Stimulated activated CD8-positive, alpha-beta memory T cell treated with anti-CD3 and anti-CD28 coated beads, Interleukin-15, amount 100 ng/mL, for 48 hours (primary cell): Measurements from ENCODE around the gene MAEA.

Experiments
- DNase-seq, 2 donors: peaks; one replicate each; pipeline ENCODE4 v3.0.0-alpha.2; 2020; ENCODE audit warnings: low read depth in 2 of 2

Gene MAEA

DNA sequence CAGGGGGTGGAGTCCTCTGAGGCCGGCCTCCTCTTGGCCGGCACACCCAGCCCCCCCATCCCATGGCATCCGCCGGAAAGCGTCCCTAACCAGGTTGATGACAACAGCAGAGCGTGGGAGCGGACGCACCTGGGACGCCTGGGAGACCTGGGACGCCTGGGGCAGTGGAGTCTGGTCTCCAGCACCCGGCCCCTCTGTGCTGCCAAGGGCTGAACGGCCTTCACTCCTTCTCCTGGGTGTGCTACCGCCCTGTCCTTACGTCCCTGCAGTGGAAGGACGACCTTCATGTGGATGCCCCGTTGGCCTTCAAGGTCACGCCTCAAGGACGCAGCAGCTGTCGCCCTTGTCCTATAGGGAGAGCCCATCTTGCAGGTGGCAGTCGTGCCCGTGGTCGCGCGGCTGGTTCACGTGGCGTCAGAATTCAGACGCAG, 89.7 kb downstream of the MAEA start:
- DNase-seq, result no peak

DNA sequence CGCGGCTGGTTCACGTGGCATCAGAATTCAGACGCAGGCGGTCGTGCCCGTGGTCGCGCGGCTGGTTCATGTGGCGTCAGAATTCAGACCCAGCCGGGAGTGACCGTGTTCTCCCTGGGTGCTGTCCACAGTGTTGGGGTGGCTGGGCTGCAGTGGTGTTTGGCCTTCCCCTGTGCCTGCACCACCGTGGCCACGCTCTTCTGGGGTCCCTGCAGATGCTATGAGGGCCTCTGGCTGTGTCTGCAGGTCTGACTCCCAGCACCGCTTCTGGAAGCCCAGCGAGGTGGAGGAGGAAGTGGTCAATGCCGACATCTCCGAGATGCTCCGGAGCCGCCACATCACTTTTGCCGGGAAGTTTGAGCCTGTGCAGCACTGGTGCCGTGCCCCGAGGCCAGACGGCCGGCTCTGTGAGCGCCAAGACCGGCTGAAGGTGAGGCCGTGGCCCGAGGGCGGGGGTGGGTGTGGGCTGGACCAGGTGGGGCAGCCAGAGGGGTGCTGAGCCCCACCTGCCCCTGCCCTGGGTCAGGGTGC, 90.2 kb downstream of the MAEA start:
- no peak for DNase-seq

DNA sequence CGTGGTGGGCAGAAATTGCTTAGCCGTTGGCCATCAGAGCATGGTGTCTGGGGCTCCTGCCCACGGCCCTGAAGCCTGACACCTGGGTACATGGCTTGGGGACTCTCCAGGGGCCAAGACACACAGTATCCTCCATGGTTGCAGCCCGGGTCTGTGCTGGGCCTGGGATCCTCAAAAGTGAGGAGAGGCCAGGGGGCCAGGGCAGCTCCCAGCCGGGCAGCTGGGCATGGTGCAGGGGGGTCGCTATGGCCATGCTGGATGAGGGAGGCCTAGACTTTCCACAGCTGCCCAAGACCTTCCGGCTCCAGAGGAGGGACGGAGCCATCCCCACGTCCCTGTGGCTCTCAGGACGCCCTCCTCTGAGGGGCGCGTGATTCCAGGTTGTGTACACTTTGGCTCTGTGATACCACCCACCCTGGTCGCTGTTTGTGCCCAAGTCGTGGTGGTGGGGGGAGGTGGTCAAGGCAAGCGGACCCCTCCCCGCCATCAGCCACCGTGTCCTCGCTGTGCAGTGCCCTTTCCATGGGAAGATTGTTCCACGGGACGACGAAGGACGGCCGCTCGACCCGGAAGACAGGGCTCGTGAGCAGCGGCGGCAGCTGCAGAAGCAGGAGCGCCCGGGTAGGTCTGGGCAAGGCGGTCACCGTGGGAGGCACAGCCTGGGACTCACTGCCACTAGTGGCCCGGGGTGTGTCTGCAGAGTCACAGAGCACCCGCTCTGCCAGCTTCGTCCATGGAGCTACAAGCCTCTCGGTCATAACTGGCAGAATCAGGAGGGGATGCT, 90.9 kb downstream of the MAEA start:
- DNase-seq, result no peak

DNA sequence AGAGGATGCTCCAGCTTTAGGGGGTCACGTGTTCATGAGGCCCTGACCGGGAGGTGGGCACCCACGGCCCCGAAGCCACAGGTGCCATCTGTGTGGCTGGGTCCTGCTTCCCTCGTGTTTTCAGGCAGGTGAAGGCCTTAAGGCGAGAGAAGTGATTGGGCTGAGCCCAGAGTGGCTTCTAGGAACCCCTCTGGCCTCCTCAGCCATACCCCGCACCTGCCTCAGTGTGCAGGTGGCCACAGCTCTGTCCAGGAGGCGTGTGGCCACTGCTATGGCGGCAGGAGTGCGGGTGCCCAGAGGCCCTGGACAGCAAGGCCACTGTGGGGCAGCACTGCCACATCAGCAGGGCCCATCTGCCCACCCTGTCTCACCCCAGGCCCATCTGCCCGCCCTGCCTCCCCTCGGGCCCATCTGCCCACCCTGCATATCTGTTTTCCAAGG, 91.5 kb downstream of the MAEA start:
- DNase-seq, result no peak

DNA sequence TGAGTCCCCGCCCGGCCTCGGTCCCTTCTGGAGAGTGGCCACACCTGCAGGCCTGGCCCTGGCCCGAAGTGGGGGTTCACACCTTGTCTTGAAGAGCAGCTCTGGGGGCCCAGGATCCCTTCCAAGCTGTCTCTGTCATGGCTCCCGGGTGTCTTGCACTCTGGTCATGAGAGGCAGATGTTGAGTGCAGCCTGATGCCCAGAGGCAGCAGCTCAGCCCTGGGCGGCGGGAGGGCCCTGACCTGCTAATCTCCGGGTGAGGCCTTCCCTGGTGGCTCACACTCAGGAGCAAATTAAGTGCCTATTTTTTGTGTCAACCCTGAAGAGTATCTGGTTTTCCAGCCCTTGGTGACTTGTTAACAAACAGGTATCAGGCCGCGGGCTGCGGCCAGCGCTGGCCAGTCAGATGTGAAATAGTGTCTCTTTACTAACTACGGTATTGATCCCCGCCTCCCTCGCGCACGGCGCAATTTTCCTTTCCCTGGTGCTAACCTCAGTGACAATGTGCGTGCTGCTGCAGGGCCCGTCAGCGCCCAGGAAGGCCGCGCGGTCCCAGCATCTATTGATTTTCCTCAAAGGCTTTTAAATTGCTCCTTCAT, 92.4 kb downstream of the MAEA start:
- no peak for DNase-seq

DNA sequence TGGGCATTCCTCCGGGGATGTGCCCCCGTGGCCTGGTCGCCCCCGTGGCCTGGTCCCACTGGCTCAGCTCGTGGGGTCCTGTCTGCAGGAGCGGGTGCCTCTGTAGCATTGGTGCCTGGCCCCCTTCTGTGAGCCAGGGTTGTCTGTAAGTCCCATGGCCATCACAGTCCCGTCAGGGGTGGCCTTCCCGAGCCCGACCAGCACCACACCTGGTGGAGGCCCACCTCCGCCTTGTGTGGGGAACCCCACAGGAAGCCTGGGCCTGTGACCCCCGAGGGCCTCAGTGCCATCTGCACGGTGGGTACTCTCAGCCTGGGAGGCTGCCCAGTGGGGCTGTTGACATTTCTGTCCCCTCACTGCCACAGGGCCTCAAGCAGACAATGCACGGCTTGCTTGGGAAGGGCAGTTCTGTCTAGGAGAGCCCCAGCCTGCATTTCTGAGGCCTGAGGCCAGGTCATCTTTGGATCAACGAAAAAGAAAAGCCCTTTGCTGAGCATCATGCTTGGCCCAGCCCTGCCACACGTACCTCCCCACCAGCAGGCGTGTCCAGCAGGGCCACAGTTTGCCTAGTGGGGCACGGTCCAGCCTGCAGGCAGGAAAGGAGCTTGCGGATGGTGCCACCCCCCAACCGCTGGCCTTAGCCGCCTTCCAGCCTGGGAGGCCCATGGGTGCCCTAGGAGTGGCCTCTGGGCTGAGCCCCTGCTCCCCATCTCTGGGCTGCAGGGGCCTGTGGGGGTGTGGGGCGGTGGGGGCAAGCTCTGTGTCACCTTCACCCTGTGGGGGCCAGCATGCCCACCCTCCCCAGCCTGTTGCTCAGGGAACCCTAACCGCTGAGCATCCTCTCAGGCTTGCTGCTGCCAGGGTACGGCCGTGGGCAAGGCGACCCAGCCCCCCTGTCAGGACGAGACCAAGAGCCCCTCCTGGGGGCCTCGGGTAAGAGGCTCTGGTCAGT, 93.4 kb downstream of the MAEA start:
- no peak for DNase-seq

DNA sequence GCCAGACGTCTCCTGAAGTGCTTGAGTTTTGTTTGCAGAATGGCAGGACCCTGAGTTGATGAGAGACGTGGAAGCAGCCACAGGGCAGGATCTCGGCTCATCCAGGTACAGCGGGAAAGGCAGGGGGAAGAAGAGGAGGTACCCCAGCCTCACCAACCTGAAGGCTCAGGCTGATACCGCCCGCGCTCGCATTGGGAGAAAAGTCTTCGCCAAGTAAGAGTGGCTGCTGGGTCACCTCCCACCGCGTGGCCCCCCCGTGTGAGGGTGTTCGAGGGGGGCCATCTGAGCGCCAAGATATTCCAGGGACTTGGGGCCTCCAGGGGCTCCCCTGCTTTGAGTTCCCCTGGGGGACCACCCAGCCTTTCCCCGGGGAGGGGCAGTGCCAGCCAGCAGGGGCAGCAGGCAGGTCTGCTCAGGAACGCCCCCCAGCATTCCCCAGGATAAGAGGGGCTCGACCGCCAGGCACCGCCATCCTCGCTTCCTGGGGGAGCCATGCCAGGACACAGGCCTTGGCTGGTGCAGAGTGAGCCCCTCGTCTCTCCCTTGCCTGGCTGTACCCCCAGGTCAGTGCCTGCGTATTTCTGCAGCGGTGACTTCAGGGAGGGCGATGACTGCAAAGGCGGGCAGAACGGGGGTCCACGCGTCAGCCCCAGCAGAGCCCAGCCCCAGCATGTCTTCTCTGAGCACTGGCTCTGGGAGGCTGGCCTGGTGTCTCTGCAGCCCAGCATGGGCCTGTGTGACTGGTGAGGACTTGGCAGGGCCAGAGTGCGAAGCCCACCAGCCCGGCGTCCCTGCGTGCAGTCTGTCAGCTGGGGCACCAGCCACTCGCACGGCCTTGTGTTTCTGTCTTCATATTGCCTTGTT, 94.3 kb downstream of the MAEA start:
- DNase-seq, result no peak

DNA sequence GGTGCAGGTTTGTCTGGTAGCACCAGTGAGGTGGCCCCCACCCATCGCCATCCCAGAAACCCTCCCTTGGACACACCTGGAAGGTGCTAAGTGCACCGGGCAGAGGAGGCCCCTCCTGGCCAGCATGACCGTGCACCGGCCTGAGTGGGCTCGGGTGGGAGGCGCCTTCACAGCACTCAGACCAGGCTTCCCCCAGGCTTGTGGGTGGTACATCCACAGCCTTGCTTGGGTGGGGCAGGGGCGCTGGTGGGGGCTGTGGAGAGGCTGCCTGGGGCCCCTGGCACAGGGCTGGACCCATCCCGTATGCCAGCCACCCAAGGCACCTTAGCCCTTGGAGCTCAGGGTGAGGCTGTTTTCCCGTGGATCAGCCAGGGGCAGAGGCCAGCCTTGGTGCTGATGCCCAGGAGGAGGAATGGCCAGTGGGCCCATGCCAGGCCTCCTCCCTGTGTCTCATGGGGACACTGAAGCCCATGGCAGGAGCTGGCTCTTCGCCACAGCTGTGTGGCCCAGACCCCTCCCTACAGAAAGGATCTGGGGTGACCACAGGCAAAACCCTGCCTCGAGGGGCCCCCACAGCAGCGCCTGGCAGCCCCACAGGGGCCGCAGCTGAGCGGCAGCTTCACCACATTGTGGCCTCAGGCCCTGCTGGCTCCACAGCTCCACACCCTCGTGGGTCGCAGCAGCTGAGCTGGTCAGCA, 95.1 kb downstream of the MAEA start:
- no peak for DNase-seq

DNA sequence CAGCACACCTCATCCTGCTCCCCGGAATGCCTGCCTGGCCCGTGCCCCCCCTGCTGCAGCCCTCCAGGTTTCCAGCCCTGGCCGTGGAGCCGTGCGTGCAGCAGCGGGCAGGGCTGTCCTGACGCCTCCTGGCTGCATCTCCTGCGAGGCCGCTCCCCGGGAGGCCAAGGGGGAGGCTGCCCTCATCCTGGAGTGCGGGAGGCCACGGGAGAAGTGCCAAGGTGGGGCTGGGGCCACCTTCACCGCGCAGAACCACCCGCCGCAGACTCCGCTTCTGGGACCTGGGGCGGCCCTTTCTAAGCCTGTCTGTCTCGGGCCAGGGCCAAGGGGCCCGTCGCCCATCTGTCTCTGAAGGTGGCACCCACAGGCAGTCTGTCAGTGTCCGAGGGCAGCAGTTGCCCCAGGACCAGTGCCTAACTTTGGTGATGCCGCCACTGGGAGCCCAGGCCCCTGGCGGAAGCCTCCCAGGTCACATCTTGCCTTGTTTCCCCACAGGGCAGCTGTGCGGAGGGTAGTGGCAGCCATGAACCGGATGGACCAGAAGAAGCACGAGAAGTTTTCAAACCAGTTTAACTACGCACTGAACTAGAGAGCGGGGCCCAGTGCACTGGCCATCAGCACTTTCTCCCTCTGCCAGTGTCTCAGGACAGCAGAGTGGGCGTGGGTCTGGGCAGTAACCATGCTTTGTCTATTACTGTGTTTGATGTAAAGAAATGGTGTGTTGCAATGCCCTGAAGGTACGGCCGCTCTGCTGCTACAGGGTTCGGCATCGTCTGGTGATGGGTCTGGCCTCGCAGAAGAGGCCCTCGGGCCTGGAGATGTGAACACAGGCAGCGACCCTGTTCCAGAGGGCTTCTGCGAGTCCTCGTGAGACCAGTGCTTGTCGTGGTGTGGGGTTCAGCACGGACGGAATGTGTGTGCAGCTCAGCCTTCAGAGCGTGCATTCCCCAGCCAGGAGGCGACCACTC, 96.0 kb downstream of the MAEA start:
- DNase-seq, result no peak
